Gastrocnemius medialis (tissue), 4 donors: ENCODE results near the gene MTHFSD. TPM values are rescaled to one million over a fixed set of nuclear protein-coding genes. Genes with fewer than 3 reads are reported as not detected.

Source experiments
- ATAC-seq, 2 donors: fragments of 150-250 bp; one replicate each; pipeline ENCODE4 v1.9.1; 2016
- DNase-seq, 2 donors: peaks; one replicate each; pipeline ENCODE4 v3.0.0-alpha.2; 2019
- H3K27ac ChIP-seq, 4 donors: fragments of 200-600 bp; sonication (generic); 1 replicate in 1 of 4; 2 replicates in 3 of 4; pipeline ENCODE4 v1.5.1; 2016 to 2018; ENCODE audit warnings: mild to moderate bottlenecking in 2 of 4, moderate library complexity in 1 of 4
- H3K27me3 ChIP-seq, 3 donors: fragments of 200-600 bp; sonication (generic) in 2 of 3; 1 replicate in 1 of 3; 2 replicates in 2 of 3; pipeline versions ENCODE4 v1.5.1 to v1.6.0; 2016 to 2019; ENCODE audit warnings: mild to moderate bottlenecking in 1 of 3, moderate library complexity in 1 of 3
- H3K36me3 ChIP-seq, 2 donors: fragments of 200-600 bp; sonication (generic) in 1 of 2; one replicate each; pipeline ENCODE4 v1.5.1; 2017 to 2018
- H3K4me1 ChIP-seq, 2 donors: fragments of 200-600 bp; sonication (generic) in 1 of 2; one replicate each; pipeline ENCODE4 v1.5.1; 2016 to 2017; ENCODE audit warnings: mild to moderate bottlenecking in 2 of 2
- H3K4me3 ChIP-seq, 4 donors: fragments of 200-600 bp; sonication (generic) in 3 of 4; 1 replicate in 1 of 4; 2 replicates in 3 of 4; pipeline ENCODE4 v1.5.1; 2016 to 2019; ENCODE audit warnings: mild to moderate bottlenecking in 2 of 4
- H3K9me3 ChIP-seq, 3 donors: fragments of 200-600 bp; sonication (generic) in 2 of 3; 1 replicate in 1 of 3; 2 replicates in 2 of 3; pipeline ENCODE4 v1.5.1; 2016 to 2019
- POLR2A ChIP-seq, 2 donors: fragments of 450-650 bp; IDR thresholded peaks; one replicate each; pipeline ENCODE4 v1.6.1; 2017; ENCODE audit warnings: antibody characterized with exemption in 2 of 2, mild to moderate bottlenecking in 2 of 2, moderate library complexity in 2 of 2
- in situ Hi-C, 4 donors: fragments of 200-750 bp; cut with MboI; loops; one replicate each; pipeline versions ENCODE4 v1.15.0 to v1.8.0; 2017; ENCODE audit warnings: low sequenced_read_pairs in 4 of 4
- intact Hi-C: fragments of 100-400 bp; cut with DNase I; formaldehyde crosslinking; loops from one replicate; pipeline ENCODE4 v1.15.1; 2023; ENCODE audit warnings: low total_unique reads
- total RNA-seq, 4 donors: library from RNA; depleted of rRNA; stranded (reverse); fragments of >200 nt; gene quantifications; one replicate each; pipeline versions ENCODE4 v1.1.0 to v1.2.3, GENCODE V29; 2016
- TF ChIP-seq, protein P1 (sequence below), 5 experiments: fragments of 450-650 bp in 3 of 5; fragments of 200-600 bp in 2 of 5; sonication (generic) in 2 of 5; IDR thresholded peaks in 4 of 5; conservative IDR thresholded peaks in 1 of 5; 1 replicate in 4 of 5; 2 replicates in 1 of 5; pipeline ENCODE4 v1.5.1; 2016 to 2019; ENCODE audit warnings: antibody characterized with exemption in 5 of 5, mild to moderate bottlenecking in 3 of 5, moderate library complexity in 3 of 5

MTHFSD gene
- total RNA-seq, 4 donors from 2014 or later, result 10.9 to 31.2 (median 16.0) TPM

DNA sequence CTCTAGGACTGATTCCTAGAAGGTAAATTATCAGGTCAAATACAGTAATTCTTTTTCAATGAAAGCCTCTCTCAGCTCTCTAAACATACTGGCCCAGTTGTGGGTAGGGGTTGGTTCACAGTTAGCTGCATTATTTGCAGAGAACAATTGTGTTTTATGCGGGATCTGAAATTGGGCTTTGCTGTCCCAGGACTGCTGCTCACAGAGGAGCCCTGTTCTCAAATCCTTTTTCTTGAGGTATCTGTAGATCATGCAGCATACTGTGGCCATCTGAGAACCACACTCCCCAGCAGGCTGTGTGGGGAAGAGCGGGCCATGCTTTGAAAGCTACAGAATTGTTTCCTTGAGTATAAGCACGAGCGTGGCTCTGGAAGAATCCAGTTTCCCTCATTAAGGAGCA is 17.5 kb downstream of the MTHFSD start:
- Histone ChIP-seq H3K4me3 (no peak overlapping the region), H3K27me3 (no peaks in the 10 kb centered on the region), H3K27ac (no peak overlapping the region), H3K4me1 (peaks cover 0 to 6% of the 10 kb centered on the region in 2 donors), H3K36me3 (peaks cover 0 to 68% of the 10 kb centered on the region in 2 donors), H3K9me3 (no peaks in the 10 kb centered on the region)
- in situ Hi-C loops, result loop anchor here in 1 of 4 donors (25.0 kb wide), 1 partner anchor 725 kb away; no protein-coding TSS in a partner anchor
- intact Hi-C loops, result no loop called here
- ATAC-seq, result no peak
- TF ChIP-seq, protein P1, sequence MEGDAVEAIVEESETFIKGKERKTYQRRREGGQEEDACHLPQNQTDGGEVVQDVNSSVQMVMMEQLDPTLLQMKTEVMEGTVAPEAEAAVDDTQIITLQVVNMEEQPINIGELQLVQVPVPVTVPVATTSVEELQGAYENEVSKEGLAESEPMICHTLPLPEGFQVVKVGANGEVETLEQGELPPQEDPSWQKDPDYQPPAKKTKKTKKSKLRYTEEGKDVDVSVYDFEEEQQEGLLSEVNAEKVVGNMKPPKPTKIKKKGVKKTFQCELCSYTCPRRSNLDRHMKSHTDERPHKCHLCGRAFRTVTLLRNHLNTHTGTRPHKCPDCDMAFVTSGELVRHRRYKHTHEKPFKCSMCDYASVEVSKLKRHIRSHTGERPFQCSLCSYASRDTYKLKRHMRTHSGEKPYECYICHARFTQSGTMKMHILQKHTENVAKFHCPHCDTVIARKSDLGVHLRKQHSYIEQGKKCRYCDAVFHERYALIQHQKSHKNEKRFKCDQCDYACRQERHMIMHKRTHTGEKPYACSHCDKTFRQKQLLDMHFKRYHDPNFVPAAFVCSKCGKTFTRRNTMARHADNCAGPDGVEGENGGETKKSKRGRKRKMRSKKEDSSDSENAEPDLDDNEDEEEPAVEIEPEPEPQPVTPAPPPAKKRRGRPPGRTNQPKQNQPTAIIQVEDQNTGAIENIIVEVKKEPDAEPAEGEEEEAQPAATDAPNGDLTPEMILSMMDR (IDR thresholded peaks at IDR 0.05 in 4 of 5, conservative IDR thresholded peaks at IDR 0.05 in 1 of 5), result no peak
- TF ChIP-seq POLR2A (IDR thresholded peaks at IDR 0.05), result no peak
- DNase-seq, result no peak

DNA sequence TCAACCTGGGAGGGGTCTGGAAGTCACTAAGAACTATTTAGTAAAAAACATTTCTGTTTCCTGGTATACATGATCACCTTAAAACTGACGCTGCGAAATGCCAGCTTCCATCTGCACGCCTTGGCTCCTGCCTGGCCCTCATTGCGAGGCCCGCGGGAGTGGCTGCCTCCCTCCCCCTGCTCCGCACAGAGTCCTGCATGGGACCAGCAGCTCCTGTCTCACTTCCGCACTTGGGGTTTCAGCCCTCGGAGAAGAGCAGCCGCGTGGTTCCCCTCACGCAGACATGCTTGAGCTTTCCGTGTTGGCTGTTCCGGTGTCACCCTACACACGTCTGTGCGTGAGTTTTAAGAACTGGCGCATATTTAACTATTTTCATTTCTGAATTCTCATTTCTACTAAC is 18.4 kb downstream of the MTHFSD start:
- TF ChIP-seq, protein P1 (IDR thresholded peaks at IDR 0.05 in 4 of 5, conservative IDR thresholded peaks at IDR 0.05 in 1 of 5), result no peak
- no peak for TF ChIP-seq POLR2A (IDR thresholded peaks at IDR 0.05)
- in situ Hi-C loops, result loop anchor here in 1 of 4 donors (25.0 kb wide), 1 partner anchor 724 kb away; no protein-coding TSS in a partner anchor
- DNase-seq, result no peak
- Histone ChIP-seq H3K36me3 (peaks cover 0 to 68% of the 10 kb centered on the region in 2 donors), H3K27ac (no peak overlapping the region), H3K4me3 (no peak overlapping the region), H3K9me3 (no peaks in the 10 kb centered on the region), H3K4me1 (peaks cover 0 to 6% of the 10 kb centered on the region in 2 donors), H3K27me3 (no peaks in the 10 kb centered on the region)
- intact Hi-C loops, result no loop called here
- ATAC-seq, result no peak

DNA sequence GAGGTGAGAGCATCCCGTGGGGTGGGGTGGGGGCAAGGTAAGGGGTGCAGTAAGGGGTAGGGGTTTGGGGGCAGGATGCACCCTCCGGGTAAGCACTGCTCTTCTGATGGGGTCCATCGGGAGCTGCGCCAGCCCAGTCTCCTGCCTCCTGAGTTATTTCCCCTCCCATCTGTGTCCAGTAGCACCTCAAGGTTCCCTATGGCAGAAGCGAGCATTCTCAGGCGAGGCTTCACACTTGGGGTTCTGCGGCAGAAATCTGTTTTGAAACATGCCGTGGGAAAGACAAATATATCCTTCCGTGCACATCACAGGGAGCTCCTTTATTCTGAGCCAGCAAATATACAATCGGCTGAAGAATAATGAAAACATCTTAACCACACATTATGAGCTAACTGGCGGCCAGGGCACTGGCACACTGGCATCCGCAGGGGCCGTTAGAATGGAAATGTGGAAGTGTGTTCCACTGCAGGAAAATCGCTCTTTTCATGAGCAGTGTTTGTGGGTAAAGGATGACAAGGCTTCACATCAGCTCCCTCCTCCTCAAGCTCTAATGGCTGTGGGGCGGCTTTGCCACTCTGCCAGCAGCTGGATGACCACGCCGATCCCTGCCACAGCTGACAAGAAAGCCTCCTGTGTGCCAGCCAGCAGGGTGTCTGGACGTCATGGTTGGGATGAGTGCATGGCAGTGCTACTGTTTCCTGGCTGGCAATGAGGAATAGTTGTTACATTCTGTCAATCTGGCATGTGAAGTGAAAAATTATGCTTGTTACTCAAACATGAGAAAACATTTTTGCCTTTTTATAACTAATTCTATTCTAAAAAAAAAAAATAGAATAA is 20.0 kb downstream of the MTHFSD start:
- intact Hi-C loops, result no loop called here
- Histone ChIP-seq H3K9me3 (no peaks in the 10 kb centered on the region), H3K4me1 (peaks cover 0 to 6% of the 10 kb centered on the region in 2 donors), H3K36me3 (peaks cover 0 to 54% of the 10 kb centered on the region in 2 donors), H3K27ac (peak overlapping the region in 1 of 4 donors; percentile 20), H3K4me3 (no peak overlapping the region), H3K27me3 (no peaks in the 10 kb centered on the region)
- TF ChIP-seq, protein P1 (IDR thresholded peaks at IDR 0.05 in 4 of 5, conservative IDR thresholded peaks at IDR 0.05 in 1 of 5), result no peak
- no peak for TF ChIP-seq POLR2A (IDR thresholded peaks at IDR 0.05)
- in situ Hi-C loops, result loop anchor here in 1 of 4 donors (25.0 kb wide), 1 partner anchor 723 kb away; no protein-coding TSS in a partner anchor
- peak; percentile 61 to 63 for ATAC-seq
- DNase-seq, result peak in 1 of 2 donors; percentile 53

DNA sequence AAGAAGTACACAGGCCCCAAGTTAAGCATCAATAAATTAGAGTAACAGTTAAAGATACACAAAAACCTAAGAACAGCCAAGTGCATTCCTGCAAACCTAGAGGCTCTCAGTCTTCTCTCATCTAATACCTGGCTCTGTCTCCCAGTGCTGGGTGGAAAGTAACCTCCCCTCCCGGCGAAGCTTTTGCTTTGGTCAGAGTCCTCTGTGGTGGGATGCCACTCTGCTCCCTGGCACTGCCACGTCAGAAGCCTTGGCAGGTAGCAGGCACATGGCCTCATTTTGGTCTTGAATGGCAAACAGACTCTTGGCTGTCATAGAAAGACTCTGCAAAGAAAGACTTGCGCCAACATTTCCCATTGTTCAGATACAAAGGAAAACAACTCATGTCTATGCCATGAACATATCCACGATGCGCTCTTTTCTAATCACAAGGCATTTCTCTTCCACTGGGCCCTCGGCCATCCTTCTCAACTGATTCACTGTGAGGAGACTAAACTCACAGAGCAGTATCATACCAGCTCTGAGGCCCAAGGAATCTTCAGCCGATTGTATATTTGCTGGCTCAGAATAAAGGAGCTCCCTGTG is 21.2 kb downstream of the MTHFSD start:
- Histone ChIP-seq H3K9me3 (no peaks in the 10 kb centered on the region), H3K4me3 (no peak overlapping the region), H3K4me1 (peaks cover 0 to 8% of the 10 kb centered on the region in 2 donors), H3K27me3 (no peaks in the 10 kb centered on the region), H3K27ac (no peak overlapping the region), H3K36me3 (peaks cover 0 to 42% of the 10 kb centered on the region in 2 donors)
- intact Hi-C loops (no loop called here), in situ Hi-C loops (loop anchor here in 1 of 4 donors (25.0 kb wide), 1 partner anchor 722 kb away; no protein-coding TSS in a partner anchor)
- no peak for ATAC-seq
- no peak for DNase-seq
- TF ChIP-seq, protein P1 (IDR thresholded peaks at IDR 0.05 in 4 of 5, conservative IDR thresholded peaks at IDR 0.05 in 1 of 5), result no peak
- TF ChIP-seq POLR2A (IDR thresholded peaks at IDR 0.05), result no peak
